ENCODE measurements around the gene ZC3H13.

ZC3H13 gene

GRCh38 chr13:46085737-46086136 is 33.2 kb upstream of the ZC3H13 start:
- H3K4me1 Mint-ChIP-seq (ENCODE audit: low read depth) = peaks cover 4% of the 10 kb centered on the region
- H3K9me3 Mint-ChIP-seq = no peaks in the 10 kb centered on the region
- no peak overlapping the region for H3K27ac Mint-ChIP-seq
- DNase-seq (ENCODE audit: low spot score) = no peak
- peaks cover 7% of the 10 kb centered on the region for H3K27me3 Mint-ChIP-seq (ENCODE audit: low read depth)
- H3K4me3 Mint-ChIP-seq = no peak overlapping the region
- no peaks in the 10 kb centered on the region for H3K36me3 Mint-ChIP-seq (ENCODE audit: low read depth)

DNA sequence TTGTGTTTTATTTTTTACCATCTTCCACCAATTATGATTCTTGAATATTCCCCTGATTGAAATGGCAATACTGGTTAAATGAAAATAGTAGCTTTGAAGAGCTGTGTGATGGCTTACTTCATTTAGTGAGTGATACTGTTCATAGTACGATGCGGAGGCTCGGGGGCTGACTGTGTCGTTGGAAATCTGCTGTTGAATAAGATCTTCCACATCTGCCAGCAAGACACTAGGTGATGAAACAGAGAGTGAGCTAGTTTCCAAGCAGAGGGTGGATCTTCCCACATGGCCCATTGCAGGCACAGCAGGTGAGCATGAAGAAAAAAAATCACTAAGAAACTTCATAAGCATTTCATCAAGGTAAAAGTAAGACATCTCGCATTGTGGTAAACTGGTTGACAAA is 29.8 kb upstream of the ZC3H13 start:
- H3K27ac Mint-ChIP-seq = no peak overlapping the region
- H3K27me3 Mint-ChIP-seq (ENCODE audit: low read depth) = peaks cover 20% of the 10 kb centered on the region
- H3K4me3 Mint-ChIP-seq = no peak overlapping the region
- H3K9me3 Mint-ChIP-seq = no peaks in the 10 kb centered on the region
- H3K4me1 Mint-ChIP-seq (ENCODE audit: low read depth) = peaks cover 4% of the 10 kb centered on the region
- H3K36me3 Mint-ChIP-seq (ENCODE audit: low read depth) = no peaks in the 10 kb centered on the region
- DNase-seq (ENCODE audit: low spot score) = no peak

- H3K4me3 Mint-ChIP-seq = no peak overlapping the region
- peaks cover 33% of the 10 kb centered on the region for H3K27me3 Mint-ChIP-seq (ENCODE audit: low read depth)
- no peak overlapping the region for H3K27ac Mint-ChIP-seq
- no peaks in the 10 kb centered on the region for H3K36me3 Mint-ChIP-seq (ENCODE audit: low read depth)
- DNase-seq (ENCODE audit: low spot score) = no peak
- H3K9me3 Mint-ChIP-seq = no peaks in the 10 kb centered on the region
- peaks cover 4% of the 10 kb centered on the region for H3K4me1 Mint-ChIP-seq (ENCODE audit: low read depth)
These were observed 27.2 kb upstream of the ZC3H13 start for GRCh38 chr13:46079770-46080169.

DNA sequence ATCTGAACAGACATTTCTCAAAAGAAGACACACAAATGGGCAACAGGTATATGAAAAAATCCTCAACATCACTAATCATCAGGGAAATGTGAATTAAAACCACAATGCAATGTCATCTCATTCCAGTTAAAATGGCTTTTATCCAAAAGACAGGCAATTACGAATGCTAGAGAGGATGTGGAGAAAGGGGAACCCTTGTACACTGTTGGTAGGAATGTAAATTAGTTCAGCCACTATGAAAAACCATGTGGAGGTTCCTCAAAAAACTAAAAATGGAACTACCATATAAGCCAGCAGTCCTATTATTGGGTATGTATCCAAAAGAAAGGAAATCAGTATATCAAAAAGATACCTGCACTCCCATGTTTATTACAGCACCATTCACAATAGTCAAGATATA is 24.7 kb upstream of the ZC3H13 start:
- Mint-ChIP-seq H3K36me3 (ENCODE audit: low read depth) (no peaks in the 10 kb centered on the region), H3K4me1 (ENCODE audit: low read depth) (peaks cover 4% of the 10 kb centered on the region), H3K4me3 (no peak overlapping the region), H3K27ac (no peak overlapping the region), H3K9me3 (no peaks in the 10 kb centered on the region), H3K27me3 (ENCODE audit: low read depth) (peaks cover 37% of the 10 kb centered on the region)
- no peak for DNase-seq (ENCODE audit: low spot score)

DNA sequence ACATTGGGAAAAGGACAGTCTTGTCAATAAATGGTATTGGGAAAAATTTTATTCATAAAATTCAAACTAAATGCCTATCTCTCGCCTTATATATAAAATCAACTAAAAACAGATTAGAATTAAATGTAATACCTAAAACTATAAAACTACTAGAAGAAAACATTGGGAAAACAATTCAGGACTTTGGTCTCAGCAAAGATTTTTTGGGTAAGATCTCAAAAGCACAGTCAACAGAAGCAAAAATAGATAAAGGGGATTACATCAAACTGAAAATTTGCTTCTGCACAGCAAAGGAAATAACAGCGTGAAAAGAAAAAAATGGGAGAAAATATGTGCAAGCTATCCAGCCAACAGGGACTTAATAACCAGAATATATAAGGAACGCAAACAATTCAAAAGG is 24.3 kb upstream of the ZC3H13 start:
- H3K4me1 Mint-ChIP-seq (ENCODE audit: low read depth) = peaks cover 4% of the 10 kb centered on the region
- no peak for DNase-seq (ENCODE audit: low spot score)
- no peak overlapping the region for H3K4me3 Mint-ChIP-seq
- H3K36me3 Mint-ChIP-seq (ENCODE audit: low read depth) = no peaks in the 10 kb centered on the region
- H3K27ac Mint-ChIP-seq = no peak overlapping the region
- no peaks in the 10 kb centered on the region for H3K9me3 Mint-ChIP-seq
- H3K27me3 Mint-ChIP-seq (ENCODE audit: low read depth) = peaks cover 39% of the 10 kb centered on the region

- peaks cover 4% of the 10 kb centered on the region for H3K4me1 Mint-ChIP-seq (ENCODE audit: low read depth)
- H3K27me3 Mint-ChIP-seq (ENCODE audit: low read depth) = peaks cover 46% of the 10 kb centered on the region
- H3K36me3 Mint-ChIP-seq (ENCODE audit: low read depth) = no peaks in the 10 kb centered on the region
- no peaks in the 10 kb centered on the region for H3K9me3 Mint-ChIP-seq
- no peak for DNase-seq (ENCODE audit: low spot score)
- H3K27ac Mint-ChIP-seq = no peak overlapping the region
- no peak overlapping the region for H3K4me3 Mint-ChIP-seq
These were observed 23.3 kb upstream of the ZC3H13 start for GRCh38 chr13:46075811-46076210.

- no peak for DNase-seq (ENCODE audit: low spot score)
- no peaks in the 10 kb centered on the region for H3K4me1 Mint-ChIP-seq (ENCODE audit: low read depth)
- no peaks in the 10 kb centered on the region for H3K9me3 Mint-ChIP-seq
- H3K36me3 Mint-ChIP-seq (ENCODE audit: low read depth) = no peaks in the 10 kb centered on the region
- peaks cover 27% of the 10 kb centered on the region for H3K27me3 Mint-ChIP-seq (ENCODE audit: low read depth)
- no peak overlapping the region for H3K27ac Mint-ChIP-seq
- no peak overlapping the region for H3K4me3 Mint-ChIP-seq
These were observed 19.2 kb upstream of the ZC3H13 start for GRCh38 chr13:46071590-46072249.

DNA sequence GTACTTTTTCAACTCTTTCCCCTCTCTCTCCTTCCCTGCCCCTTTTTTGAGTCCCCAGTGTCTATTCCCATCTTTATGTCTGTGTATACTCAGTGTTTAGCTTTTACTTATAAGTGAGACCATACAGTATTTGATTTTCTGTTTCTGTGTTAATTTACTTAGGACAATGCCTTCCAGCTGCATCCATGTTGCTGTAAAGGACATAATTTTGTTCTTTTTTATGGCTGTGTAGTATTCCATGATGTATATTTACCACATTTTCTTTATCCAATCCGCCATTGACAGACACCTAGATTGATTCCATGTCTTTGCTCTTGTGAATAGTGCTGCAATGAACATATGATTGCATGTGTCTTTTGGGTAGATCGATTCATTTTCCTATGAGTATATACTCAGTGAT is 10.7 kb upstream of the ZC3H13 start:
- DNase-seq (ENCODE audit: low spot score) = no peak
- Mint-ChIP-seq H3K4me1 (ENCODE audit: low read depth) (no peaks in the 10 kb centered on the region), H3K36me3 (ENCODE audit: low read depth) (no peaks in the 10 kb centered on the region), H3K9me3 (no peaks in the 10 kb centered on the region), H3K27me3 (ENCODE audit: low read depth) (peaks cover 8% of the 10 kb centered on the region), H3K4me3 (no peak overlapping the region), H3K27ac (no peak overlapping the region)

DNA sequence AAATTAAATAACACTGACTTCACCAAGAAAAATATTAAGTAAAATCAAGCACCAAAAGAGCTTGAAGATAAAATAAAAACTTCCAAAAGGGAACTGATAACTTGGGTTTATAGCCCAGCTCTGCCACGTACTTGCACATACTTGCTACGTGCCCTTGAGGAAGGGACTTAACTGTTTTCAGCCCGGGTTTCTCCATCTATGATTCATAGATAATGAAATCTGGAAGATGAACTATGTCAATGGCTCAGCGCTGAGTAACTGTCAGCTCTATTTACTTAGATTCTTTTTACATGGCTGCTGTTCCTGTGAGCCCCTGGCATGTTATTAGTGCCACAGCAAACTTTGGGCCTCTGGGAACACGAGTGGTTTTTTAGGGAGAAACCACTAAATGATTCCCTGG is 9.6 kb upstream of the ZC3H13 start:
- no peaks in the 10 kb centered on the region for H3K9me3 Mint-ChIP-seq
- no peak overlapping the region for H3K4me3 Mint-ChIP-seq
- H3K27ac Mint-ChIP-seq = no peak overlapping the region
- H3K27me3 Mint-ChIP-seq (ENCODE audit: low read depth) = peaks cover 6% of the 10 kb centered on the region
- H3K36me3 Mint-ChIP-seq (ENCODE audit: low read depth) = no peaks in the 10 kb centered on the region
- DNase-seq (ENCODE audit: low spot score) = no peak
- no peaks in the 10 kb centered on the region for H3K4me1 Mint-ChIP-seq (ENCODE audit: low read depth)

DNA sequence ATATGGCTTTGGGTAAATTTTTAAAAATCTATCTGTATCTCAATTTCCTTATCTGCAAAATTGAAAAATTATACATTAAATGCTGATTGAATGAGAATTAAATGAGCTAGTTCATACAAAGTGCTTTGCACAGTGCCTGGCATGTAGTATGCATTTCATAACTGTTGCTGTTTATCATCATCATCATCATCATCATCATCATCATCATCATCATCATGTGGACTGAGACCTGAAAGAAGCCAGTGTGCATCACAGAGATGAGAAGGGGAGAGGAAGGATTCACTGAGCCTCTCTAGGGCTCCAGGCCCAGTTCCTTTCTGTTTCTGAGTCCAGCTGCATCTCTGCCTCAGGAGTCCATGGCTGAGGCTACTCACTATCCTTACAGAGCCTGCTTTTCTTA is 6.9 kb upstream of the ZC3H13 start:
- H3K4me3 Mint-ChIP-seq = no peak overlapping the region
- H3K36me3 Mint-ChIP-seq (ENCODE audit: low read depth) = no peaks in the 10 kb centered on the region
- no peaks in the 10 kb centered on the region for H3K4me1 Mint-ChIP-seq (ENCODE audit: low read depth)
- no peaks in the 10 kb centered on the region for H3K9me3 Mint-ChIP-seq
- no peak for DNase-seq (ENCODE audit: low spot score)
- peaks cover 18% of the 10 kb centered on the region for H3K27me3 Mint-ChIP-seq (ENCODE audit: low read depth)
- H3K27ac Mint-ChIP-seq = no peak overlapping the region

- Mint-ChIP-seq H3K27me3 (ENCODE audit: low read depth) (peaks cover 25% of the 10 kb centered on the region), H3K4me1 (ENCODE audit: low read depth) (peaks cover 6% of the 10 kb centered on the region), H3K4me3 (no peak overlapping the region), H3K9me3 (no peaks in the 10 kb centered on the region), H3K27ac (no peak overlapping the region), H3K36me3 (ENCODE audit: low read depth) (no peaks in the 10 kb centered on the region)
- no peak for DNase-seq (ENCODE audit: low spot score)
These were observed 5.7 kb upstream of the ZC3H13 start for GRCh38 chr13:46058268-46058667.

DNA sequence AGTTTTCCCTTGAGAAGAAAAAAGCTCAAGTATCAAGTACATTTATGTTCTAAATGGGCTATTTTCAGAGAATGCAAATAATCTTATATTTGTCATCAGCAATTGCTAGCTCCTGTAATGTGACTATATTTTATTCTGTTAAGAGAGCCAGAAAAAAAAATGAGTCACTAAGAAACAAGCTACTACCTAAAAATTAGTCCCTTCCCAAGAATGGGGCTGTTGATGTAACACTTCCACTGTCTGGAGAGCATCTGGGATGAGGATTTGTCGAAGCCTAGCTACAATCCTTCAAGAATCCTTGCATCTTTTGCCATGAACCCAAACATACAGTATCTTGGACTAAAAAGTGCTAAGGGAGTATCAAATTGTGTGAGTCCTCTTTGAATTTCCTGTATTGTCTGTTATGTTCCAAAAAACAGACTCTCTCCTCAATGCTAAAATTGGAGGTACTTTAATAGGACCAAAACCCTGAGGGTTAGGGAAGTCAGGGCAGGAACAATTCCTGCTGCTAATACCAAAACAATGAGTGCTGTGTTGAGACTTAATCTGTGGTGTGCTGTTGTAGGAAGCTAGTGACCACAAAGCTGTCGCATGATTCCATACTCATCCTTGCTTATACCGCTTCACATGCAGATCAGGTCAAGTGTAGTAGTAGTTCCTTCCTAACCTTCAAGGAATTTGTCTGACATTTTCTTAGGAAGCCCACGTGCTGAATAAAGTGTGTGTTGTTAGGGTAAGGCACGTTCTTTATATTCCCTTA is 4.9 kb upstream of the ZC3H13 start:
- Mint-ChIP-seq H3K27ac (no peak overlapping the region), H3K4me1 (ENCODE audit: low read depth) (peaks cover 11% of the 10 kb centered on the region), H3K27me3 (ENCODE audit: low read depth) (peaks cover 25% of the 10 kb centered on the region), H3K36me3 (ENCODE audit: low read depth) (no peaks in the 10 kb centered on the region), H3K4me3 (no peak overlapping the region), H3K9me3 (no peaks in the 10 kb centered on the region)
- DNase-seq (ENCODE audit: low spot score) = no peak

GRCh38 chr13:46053162-46054012 is 841 bp upstream of the ZC3H13 start:
- H3K4me3 Mint-ChIP-seq = peak overlapping the region; percentile 97
- H3K27ac Mint-ChIP-seq = peak overlapping the region; percentile 95
- peaks cover 22% of the 10 kb centered on the region for H3K27me3 Mint-ChIP-seq (ENCODE audit: low read depth)
- H3K36me3 Mint-ChIP-seq (ENCODE audit: low read depth) = peaks cover 2% of the 10 kb centered on the region
- H3K9me3 Mint-ChIP-seq = no peaks in the 10 kb centered on the region
- no peak for DNase-seq (ENCODE audit: low spot score)
- H3K4me1 Mint-ChIP-seq (ENCODE audit: low read depth) = peaks cover 28% of the 10 kb centered on the region

DNA sequence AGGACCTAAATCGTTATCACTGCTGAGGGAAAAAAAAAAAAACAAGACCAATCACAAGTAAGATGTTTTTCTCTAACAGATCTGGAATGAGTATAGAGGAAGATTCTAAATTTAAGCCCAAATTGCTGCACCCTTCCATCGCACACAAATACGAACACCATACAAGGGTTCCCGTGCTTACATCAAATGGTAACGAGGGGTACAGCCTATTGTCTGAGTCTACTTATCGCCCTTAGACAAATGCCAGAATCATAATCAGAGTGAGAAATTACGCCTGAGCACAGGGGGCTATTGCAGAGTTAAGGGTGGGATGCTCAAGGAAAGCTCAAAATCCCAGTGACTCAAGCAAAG is 603 bp downstream of the ZC3H13 start:
- Mint-ChIP-seq H3K27me3 (ENCODE audit: low read depth) (peaks cover 22% of the 10 kb centered on the region), H3K4me1 (ENCODE audit: low read depth) (peaks cover 36% of the 10 kb centered on the region), H3K4me3 (peak overlapping the region; percentile 97)

More for the DNA sequence above, 603 bp downstream of the ZC3H13 start:
- Mint-ChIP-seq H3K9me3 (no peaks in the 10 kb centered on the region), H3K27ac (peak overlapping the region; percentile 95), H3K36me3 (ENCODE audit: low read depth) (peaks cover 2% of the 10 kb centered on the region)
- no peak for DNase-seq (ENCODE audit: low spot score)
